Activated CD4-positive, alpha-beta T cell treated with anti-CD3 and anti-CD28 coated beads, Interleukin-2, amount 50 U/mL, for 48 hours (primary cell): Measurements from ENCODE around the gene MINDY3.
"Not testable (repeated sequence)": the region's sequence is repeated elsewhere in the genome, so short reads cannot be mapped to it uniquely, and the experiment has no call there.

ENCODE experiments used
- DNase-seq, 2 experiments: peaks; one replicate each; pipeline ENCODE4 v3.0.0-alpha.2; 2020

The MINDY3 gene

GRCh38 chr10:15764892-15765454, 95.3 kb downstream of the MINDY3 start:
- no peak for DNase-seq

GRCh38 chr10:15763006-15763405, 97.3 kb downstream of the MINDY3 start:
- no peak for DNase-seq

GRCh38 chr10:15762239-15762638, 98.1 kb downstream of the MINDY3 start:
- not testable (repeated sequence) for DNase-seq

GRCh38 chr10:15761224-15761623, 99.1 kb downstream of the MINDY3 start:
- DNase-seq = not testable (repeated sequence)

GRCh38 chr10:15760681-15761080, 99.6 kb downstream of the MINDY3 start:
- DNase-seq = no peak

DNA sequence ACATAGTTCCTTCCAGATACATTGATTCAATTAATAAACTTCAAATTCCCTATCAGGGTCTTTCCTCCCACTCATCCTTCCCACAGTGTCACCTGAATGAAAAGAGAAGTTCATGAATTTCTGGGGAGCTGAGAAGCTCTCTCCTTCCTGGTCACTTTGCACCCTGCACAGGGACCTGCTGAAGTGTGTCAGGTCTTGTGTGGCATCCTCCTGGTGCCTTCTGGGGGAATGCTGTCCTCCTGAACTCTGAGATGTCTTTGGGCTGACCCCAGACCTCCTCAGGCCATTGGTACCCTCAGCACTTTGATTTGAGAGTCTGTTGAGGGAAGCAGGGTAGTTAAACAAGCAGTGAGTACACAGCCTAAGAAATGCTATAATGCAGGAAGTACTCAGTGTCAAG, 101.0 kb downstream of the MINDY3 start:
- DNase-seq = no peak

DNA sequence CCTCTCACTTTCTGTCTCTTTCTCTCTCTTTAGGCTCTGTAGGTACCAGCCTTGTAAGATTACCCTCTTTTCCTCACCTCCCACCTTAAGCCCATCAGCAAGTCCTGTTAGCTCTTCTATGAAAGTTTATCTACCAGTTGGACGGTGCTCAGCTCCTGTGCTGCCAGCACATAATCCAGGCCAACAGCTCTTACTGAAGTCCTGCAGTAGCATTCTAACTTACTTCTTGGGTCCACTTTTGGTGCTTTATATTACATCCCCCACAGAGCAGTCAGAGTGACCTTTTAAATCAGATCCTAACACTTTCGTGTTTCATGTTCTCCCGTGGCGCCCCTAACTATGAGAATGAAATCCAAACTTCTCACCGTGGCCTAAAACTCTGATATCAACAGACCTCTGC, 101.7 kb downstream of the MINDY3 start:
- DNase-seq = no peak

DNA sequence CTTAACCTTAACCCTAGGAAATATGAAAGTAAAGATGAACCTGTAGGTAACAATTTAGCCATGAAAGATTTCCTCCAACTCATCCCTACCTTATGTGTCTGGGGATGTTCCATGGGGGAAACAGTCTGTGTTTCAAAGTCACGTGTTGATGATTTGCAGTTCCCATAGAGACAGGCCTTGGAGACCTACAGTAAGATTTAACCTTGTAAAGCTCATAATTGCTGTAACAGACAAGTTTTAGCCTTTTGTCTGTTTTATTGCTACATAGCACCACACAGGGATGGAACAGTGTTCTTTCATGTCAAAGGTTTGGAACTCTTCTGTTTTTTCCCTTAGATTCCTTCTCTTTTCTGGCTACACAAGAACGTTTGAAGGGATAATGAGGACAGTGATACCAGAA, 105.4 kb downstream of the MINDY3 start:
- DNase-seq = no peak

DNA sequence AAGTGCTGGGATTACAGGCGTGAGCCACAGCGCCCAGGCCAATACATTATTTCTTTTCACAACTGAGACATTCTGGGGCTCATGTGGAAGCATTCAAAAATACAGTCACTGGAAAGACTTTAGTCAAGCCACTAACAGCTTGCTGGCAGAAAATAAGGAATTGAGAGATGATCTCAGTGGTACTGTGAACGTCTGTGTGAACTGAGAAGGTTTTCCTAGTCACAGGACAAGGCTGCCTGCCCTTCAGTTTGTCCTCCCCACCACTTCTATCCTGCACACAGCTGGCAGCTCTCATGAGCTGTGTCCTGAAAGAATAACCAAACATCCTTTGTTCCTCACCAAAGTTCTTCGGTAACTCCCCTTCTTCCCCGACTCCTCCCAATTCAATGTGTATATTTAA, 109.3 kb downstream of the MINDY3 start:
- no peak for DNase-seq

- no peak for DNase-seq
These were observed 112.2 kb downstream of the MINDY3 start for GRCh38 chr10:15748126-15748525.

- DNase-seq = no peak
These were observed 112.7 kb downstream of the MINDY3 start for GRCh38 chr10:15747632-15748031.

GRCh38 chr10:15745751-15746150, 114.6 kb downstream of the MINDY3 start:
- no peak for DNase-seq

DNA sequence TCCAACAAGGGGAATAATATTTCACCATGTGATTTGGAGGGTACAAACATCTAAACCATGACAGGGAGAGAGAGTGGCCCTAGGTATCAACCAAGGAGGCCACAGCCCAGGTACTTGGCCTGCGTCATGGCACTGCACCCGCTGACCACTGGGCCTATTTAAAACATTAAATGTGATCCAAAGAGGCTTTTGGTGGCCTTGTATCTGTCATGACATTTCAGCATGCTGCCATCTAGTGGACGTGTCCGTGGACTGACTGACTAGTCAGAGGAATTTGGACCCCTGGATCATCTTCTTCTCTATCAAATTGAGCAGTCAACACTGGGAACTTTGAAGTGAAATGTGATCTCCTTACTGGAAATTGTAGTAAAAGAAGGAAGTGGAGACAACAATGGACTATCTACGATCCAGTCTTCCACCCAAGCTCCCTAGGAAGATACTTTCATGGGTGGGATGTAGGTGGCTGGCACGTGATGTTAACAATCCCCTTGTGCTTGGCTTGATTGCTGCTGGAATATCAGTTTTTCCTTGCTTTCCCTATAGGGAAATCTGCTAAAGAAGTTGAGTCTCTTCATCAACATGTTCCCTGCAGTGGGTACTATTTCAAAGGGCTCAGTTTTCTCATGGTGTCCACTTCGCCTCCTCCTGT, 116.0 kb downstream of the MINDY3 start:
- DNase-seq = peak; percentile 44 to 55

DNA sequence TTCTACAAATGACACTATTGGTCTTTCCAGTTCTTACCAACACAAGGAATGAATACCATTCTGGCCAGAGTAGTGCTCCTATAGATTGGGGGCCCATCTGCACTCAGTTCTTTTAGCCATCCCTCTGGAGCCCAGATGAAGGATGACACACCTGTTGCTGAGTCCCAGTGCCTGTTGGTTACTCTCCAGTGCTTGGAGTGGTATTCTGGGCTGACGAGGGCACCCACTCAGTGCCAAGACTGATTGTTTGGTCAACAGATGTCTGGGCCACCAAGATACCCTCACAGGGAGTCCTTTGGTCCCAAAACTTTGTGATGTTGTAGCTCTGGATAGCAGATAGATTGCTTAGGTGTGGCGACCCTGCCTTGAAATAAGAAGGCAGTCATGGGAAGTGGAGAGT, 116.9 kb downstream of the MINDY3 start:
- DNase-seq = no peak

DNA sequence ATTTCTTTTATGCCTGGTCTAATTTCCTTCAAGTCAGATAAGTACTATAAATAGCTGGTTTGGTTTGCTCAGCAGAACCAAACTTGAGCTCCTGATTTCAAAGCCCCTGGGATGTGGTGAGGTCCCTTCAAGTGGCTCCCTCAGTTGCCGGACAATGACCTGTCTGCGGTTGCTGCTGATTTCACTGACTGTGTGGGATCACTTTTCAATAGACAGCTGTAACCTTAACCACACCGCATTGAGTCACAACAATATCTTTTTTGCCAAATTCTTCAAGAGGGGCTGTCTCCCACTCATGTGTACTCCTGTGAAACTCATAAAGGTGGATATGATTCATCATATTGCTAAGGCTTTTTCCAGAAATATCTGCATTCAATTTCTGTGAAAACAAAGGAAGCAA, 117.5 kb downstream of the MINDY3 start:
- no peak for DNase-seq

- DNase-seq = no peak
These were observed 118.2 kb downstream of the MINDY3 start for GRCh38 chr10:15742102-15742501.

DNA sequence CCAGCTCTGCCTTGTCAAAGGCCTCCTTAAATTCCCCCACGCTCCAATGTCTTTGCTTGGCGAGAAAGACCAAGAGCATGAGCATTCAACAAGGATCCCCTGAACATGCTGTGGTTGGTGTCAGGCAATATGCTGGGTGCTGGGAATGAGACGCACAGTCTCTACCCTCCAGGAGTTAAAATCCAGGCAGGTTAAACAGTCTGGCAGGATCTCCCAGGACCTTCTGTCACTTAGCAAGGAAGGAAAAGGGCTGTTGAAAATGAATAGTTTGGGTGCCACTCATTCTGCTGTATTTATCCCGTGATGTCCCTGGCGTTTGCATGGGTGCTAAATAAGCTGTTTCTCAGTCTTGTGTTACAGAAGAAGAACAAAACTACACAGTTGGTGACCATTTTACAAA, 118.7 kb downstream of the MINDY3 start:
- no peak for DNase-seq

- no peak for DNase-seq
These were observed 120.0 kb downstream of the MINDY3 start for GRCh38 chr10:15740261-15740660.

GRCh38 chr10:15739254-15739970, 120.9 kb downstream of the MINDY3 start:
- no peak for DNase-seq

- no peak for DNase-seq
These were observed 121.9 kb downstream of the MINDY3 start for GRCh38 chr10:15738270-15738925.

- no peak for DNase-seq
These were observed 122.7 kb downstream of the MINDY3 start for GRCh38 chr10:15737656-15738055.

DNA sequence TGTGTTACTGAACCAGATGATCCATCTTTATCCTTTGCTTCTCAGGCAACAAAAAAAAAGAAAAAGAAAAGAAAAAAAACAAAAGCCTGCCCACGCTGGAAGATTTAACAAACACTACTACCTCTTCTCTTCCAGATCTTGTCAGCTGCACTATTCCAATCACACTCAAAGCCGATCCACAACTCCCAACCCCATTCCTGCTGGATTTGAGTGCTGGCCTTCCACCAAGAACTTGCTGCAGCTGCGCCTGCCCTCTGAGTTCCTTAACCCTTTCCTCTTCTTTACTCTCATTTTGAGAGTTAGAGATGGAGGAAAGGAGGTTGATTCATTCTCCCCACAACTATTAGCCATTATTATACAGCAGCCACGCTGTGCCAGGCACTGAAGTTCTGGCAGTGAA, 124.5 kb downstream of the MINDY3 start:
- no peak for DNase-seq

DNA sequence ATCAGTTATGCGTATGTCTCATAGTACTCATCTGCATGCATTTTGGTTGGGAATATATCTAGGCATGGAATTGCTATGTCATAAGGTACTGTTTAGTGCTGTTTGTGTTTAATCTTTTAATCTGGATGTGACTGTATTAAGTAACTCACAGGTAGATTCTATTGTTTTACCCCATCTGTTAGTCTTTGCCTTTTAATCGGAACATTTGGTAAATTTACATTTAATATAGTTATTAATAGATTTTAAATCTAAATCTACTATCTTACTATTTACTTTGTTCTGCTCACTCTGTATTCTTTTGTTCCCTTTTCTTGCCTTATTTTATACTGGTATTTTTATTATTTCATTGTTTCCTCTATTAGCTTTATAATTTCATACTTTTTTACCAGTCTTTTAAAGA, 130.0 kb downstream of the MINDY3 start:
- no peak for DNase-seq

DNA sequence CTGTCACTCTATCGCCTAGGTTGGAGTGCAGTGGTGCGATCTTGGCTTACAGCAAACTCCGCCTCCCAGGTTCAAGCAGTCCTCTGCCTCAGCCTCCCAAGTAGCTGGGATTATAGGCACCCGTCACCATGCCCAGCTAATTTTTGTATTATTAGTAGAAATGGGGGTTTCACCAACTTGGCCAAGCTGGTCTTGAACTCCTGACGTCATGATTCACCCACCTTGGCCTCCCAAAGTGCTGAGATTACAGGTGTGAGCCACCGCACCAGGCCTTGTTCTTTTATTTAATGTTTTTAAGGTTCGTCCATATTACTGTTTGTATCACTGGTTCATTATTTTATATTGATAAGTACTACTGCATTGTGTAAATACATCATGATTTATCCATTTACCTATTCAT, 130.4 kb downstream of the MINDY3 start:
- no peak for DNase-seq
